HepG2 (cell line): ENCODE results near the gene YIF1A. TPM values are rescaled to one million over a fixed set of nuclear protein-coding genes. Genes with fewer than 3 reads are reported as not detected.

Source experiments
- CBFB ChIP-seq: sonication (generic); formaldehyde crosslinking; IDR thresholded peaks from 2 replicates; pipeline ENCODE4 v1.4.0; 2020; ENCODE audit warnings: missing genetic modification reagents
- ETS1 ChIP-seq: sonication (generic); formaldehyde crosslinking; IDR thresholded peaks from 2 replicates; pipeline ENCODE4 v1.4.0; 2020; ENCODE audit warnings: missing genetic modification reagents
- HCFC1 ChIP-seq: fragments of 150-350 bp; IDR thresholded peaks from 2 replicates; pipeline ENCODE4 v1.6.1; 2014; ENCODE audit warnings: low read depth, low read length
- HHEX ChIP-seq: IDR thresholded peaks from 2 replicates; pipeline ENCODE4 v1.6.1; 2016; ENCODE audit warnings: control low read depth
- JUNB ChIP-seq: sonication (generic); formaldehyde crosslinking; IDR thresholded peaks from 2 replicates; pipeline ENCODE4 v1.8.0; 2022; ENCODE audit warnings: missing genetic modification reagents, mild to moderate bottlenecking, borderline replicate concordance
- KDM5B ChIP-seq: sonication (generic); formaldehyde crosslinking; IDR thresholded peaks from 2 replicates; pipeline ENCODE4 v1.4.0; 2020; ENCODE audit warnings: missing genetic modification reagents, mild to moderate bottlenecking, borderline replicate concordance
- MATR3 ChIP-seq: sonication (generic); formaldehyde crosslinking; IDR thresholded peaks from 2 replicates; pipeline ENCODE4 v1.4.0; 2020; ENCODE audit warnings: missing genetic modification reagents
- REPIN1 ChIP-seq: sonication (generic); formaldehyde crosslinking; IDR thresholded peaks from 2 replicates; pipeline ENCODE4 v1.8.0; 2022; ENCODE audit warnings: missing genetic modification reagents, low read depth, mild to moderate bottlenecking, borderline replicate concordance
- SCMH1 ChIP-seq: sonication (generic); formaldehyde crosslinking; IDR thresholded peaks from 2 replicates; pipeline ENCODE4 v1.9.0; 2021; ENCODE audit warnings: missing genetic modification reagents, mild to moderate bottlenecking, borderline replicate concordance
- SMAD9 ChIP-seq: sonication (generic); formaldehyde crosslinking; IDR thresholded peaks from 2 replicates; pipeline ENCODE4 v1.5.1; 2020; ENCODE audit warnings: mild to moderate bottlenecking, missing genetic modification reagents
- SNRNP70 ChIP-seq: fragments of 200-400 bp; formaldehyde crosslinking; IDR thresholded peaks from 2 replicates; pipeline ENCODE4 v1.6.1; 2017; ENCODE audit warnings: mild to moderate bottlenecking, low read depth, low read length, moderate library complexity
- TBP ChIP-seq: sonication (generic); formaldehyde crosslinking; IDR thresholded peaks from 2 replicates; pipeline ENCODE4 v1.5.0; 2020; ENCODE audit warnings: missing genetic modification reagents
- TBX3 ChIP-seq: fragments of 450-650 bp; IDR thresholded peaks from 2 replicates; pipeline ENCODE4 v1.6.1; 2017; ENCODE audit warnings: antibody characterized with exemption, mild to moderate bottlenecking, inconsistent platforms, borderline replicate concordance
- TRIM22 ChIP-seq: fragments of 450-650 bp; IDR thresholded peaks from 2 replicates; pipeline ENCODE4 v1.6.1; 2017
- ZNF224 ChIP-seq: sonication (generic); formaldehyde crosslinking; IDR thresholded peaks from 2 replicates; pipeline ENCODE4 v1.5.0; 2020; ENCODE audit warnings: mild to moderate bottlenecking, missing genetic modification reagents
- ZNF772 ChIP-seq: sonication (generic); formaldehyde crosslinking; IDR thresholded peaks from 2 replicates; pipeline ENCODE4 v1.5.0; 2020; ENCODE audit warnings: mild to moderate bottlenecking, missing genetic modification reagents
- polyA plus RNA-seq, 8 experiments: library from polyadenylated mRNA; depleted of rRNA in 3 of 8; stranded (reverse) in 7 of 8; unstranded in 1 of 8; fragments of >200 nt; fragmentation: Illumina TruSeq in 4 of 8; extraction: Trizol in 4 of 8; gene quantifications; 2 replicates each; pipeline versions ENCODE4 v1.2.1 to v1.2.3, GENCODE V29; 2011 to 2016; ENCODE audit warnings: low read depth in 4 of 8, missing spikeins in 1 of 8, mixed read lengths in 1 of 8; ENCODE audit not compliant: insufficient read depth in 1 of 8
- total RNA-seq, 5 experiments: library from RNA; depleted of rRNA; stranded (reverse); fragments of >200 nt; fragmentation: Illumina TruSeq; extraction: Trizol; gene quantifications; 2 replicates each; pipeline ENCODE4 v1.2.3, GENCODE V29; 2016; ENCODE audit warnings: low read depth in 1 of 5
- TF ChIP-seq, protein P1 (sequence below): sonication (generic); formaldehyde crosslinking; IDR thresholded peaks from 2 replicates; pipeline ENCODE4 v1.8.0; 2022; ENCODE audit warnings: mild to moderate bottlenecking, missing genetic modification reagents, borderline replicate concordance
- TF ChIP-seq, protein P2 (sequence below): sonication (generic); formaldehyde crosslinking; conservative IDR thresholded peaks from 2 replicates; pipeline ENCODE4 v1.4.0; 2020; ENCODE audit warnings: missing genetic modification reagents
- TF ChIP-seq, protein P3 (sequence below): IDR thresholded peaks from 2 replicates; pipeline ENCODE4 v1.6.1; 2012; ENCODE audit warnings: low read length, improper control_type of control experiment
- TF ChIP-seq, protein P4 (sequence below): sonication (generic); formaldehyde crosslinking; IDR thresholded peaks from 2 replicates; pipeline ENCODE4 v1.4.0; 2020; ENCODE audit warnings: mild to moderate bottlenecking, missing genetic modification reagents

The YIF1A gene
- total and polyA plus RNA-seq, 2 of the 13 experiments (the other 11 are each of a cell fraction or from before 2014, with no cell fraction given): 133 to 145 TPM

DNA sequence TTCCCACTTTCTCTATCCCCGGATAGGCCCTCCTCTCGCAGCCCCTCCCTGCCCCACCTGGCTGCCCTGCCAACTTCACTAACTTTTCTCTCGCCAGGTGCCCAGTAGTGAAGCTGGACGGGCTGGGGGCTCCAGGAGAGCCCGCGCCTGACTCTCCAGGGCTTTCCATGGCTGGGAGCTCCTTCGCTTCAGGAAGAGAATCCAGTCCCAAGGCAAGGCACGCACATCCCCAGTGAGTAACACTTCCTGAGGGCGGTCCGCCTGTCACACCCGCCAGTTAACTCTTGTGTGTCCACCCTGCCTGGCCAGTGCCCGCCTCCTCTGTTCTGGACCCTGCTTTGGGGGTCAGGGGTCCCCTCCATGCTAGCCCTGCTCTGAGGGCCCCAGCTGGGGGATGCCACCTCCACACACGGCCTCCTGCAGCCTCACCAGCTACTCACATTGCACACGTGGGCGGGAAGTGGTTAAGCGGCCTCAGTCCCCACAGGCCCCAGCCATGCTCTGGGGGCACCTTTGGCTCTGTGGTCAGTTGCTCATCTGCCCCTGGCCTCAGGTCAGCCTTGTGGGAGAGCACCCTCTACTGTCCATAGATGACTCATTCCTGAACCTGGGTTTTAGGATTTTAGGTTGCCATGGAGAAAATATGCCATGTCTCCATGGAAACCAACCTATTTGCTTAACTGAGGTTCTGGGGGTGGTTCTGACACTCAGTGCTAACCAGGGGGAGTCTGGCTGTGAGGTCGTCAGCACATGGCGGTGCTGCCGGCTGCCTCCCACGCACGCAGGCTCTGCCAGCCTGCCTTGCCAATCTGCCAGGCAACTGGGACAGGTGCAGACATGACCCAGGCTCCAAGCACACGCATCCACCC lies 47.5 kb upstream of the YIF1A start, which contains the start of gene RIN1 (continued):
- TF ChIP-seq TBX3 (peak; percentile 93), ZNF224 (CRISPR knock-in tag) (peak; percentile 53; the same call in 1 of the 2 replicates), SNRNP70 (no peak), MATR3 (CRISPR knock-in tag) (no peak), KDM5B (peak; percentile 62; the same call in 1 of the 2 replicates), ZNF772 (CRISPR knock-in tag) (0 out of 2 replicates have a peak, but pooled peaks have one; percentile 48), SMAD9 (CRISPR knock-in tag) (no peak), HHEX (CRISPR knock-in tag) (no peak), ETS1 (CRISPR knock-in tag) (no peak), HCFC1 (no peak), JUNB (CRISPR knock-in tag) (no peak; the same call in 1 of the 2 replicates), REPIN1 (peak; percentile 87), TRIM22 (no peak), CBFB (CRISPR knock-in tag) (peak; percentile 93; the same call in 1 of the 2 replicates), SCMH1 (CRISPR knock-in tag) (no peak), TBP (CRISPR knock-in tag) (no peak)
- TF ChIP-seq, protein P1, sequence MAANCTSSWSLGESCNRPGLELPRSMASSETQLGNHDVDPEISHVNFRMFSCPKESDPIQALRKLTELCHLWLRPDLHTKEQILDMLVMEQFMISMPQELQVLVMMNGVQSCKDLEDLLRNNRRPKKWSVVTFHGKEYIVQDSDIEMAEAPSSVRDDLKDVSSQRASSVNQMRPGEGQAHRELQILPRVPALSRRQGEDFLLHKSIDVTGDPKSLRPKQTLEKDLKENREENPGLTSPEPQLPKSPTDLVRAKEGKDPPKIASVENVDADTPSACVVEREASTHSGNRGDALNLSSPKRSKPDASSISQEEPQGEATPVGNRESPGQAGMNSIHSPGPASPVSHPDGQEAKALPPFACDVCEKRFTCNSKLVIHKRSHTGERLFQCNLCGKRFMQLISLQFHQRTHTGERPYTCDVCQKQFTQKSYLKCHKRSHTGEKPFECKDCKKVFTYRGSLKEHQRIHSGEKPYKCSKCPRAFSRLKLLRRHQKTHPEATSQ (CRISPR knock-in tag): no peak
- TF ChIP-seq, protein P2, sequence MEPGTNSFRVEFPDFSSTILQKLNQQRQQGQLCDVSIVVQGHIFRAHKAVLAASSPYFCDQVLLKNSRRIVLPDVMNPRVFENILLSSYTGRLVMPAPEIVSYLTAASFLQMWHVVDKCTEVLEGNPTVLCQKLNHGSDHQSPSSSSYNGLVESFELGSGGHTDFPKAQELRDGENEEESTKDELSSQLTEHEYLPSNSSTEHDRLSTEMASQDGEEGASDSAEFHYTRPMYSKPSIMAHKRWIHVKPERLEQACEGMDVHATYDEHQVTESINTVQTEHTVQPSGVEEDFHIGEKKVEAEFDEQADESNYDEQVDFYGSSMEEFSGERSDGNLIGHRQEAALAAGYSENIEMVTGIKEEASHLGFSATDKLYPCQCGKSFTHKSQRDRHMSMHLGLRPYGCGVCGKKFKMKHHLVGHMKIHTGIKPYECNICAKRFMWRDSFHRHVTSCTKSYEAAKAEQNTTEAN (CRISPR knock-in tag): peak; percentile 27; the same call in 1 of the 2 replicates
- TF ChIP-seq, protein P3, sequence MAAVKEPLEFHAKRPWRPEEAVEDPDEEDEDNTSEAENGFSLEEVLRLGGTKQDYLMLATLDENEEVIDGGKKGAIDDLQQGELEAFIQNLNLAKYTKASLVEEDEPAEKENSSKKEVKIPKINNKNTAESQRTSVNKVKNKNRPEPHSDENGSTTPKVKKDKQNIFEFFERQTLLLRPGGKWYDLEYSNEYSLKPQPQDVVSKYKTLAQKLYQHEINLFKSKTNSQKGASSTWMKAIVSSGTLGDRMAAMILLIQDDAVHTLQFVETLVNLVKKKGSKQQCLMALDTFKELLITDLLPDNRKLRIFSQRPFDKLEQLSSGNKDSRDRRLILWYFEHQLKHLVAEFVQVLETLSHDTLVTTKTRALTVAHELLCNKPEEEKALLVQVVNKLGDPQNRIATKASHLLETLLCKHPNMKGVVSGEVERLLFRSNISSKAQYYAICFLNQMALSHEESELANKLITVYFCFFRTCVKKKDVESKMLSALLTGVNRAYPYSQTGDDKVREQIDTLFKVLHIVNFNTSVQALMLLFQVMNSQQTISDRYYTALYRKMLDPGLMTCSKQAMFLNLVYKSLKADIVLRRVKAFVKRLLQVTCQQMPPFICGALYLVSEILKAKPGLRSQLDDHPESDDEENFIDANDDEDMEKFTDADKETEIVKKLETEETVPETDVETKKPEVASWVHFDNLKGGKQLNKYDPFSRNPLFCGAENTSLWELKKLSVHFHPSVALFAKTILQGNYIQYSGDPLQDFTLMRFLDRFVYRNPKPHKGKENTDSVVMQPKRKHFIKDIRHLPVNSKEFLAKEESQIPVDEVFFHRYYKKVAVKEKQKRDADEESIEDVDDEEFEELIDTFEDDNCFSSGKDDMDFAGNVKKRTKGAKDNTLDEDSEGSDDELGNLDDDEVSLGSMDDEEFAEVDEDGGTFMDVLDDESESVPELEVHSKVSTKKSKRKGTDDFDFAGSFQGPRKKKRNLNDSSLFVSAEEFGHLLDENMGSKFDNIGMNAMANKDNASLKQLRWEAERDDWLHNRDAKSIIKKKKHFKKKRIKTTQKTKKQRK: no peak
- TF ChIP-seq, protein P4, sequence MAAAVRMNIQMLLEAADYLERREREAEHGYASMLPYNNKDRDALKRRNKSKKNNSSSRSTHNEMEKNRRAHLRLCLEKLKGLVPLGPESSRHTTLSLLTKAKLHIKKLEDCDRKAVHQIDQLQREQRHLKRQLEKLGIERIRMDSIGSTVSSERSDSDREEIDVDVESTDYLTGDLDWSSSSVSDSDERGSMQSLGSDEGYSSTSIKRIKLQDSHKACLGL: peak; percentile 87; the same call in 1 of the 2 replicates
